ENCODE results near the gene PRSS57.

- TF ChIP-seq CTCF (IDR thresholded peaks at IDR 0.05): no peak
- no peak for TF ChIP-seq POLR2A (IDR thresholded peaks at IDR 0.05)
- no peak for TF ChIP-seq EP300 (IDR thresholded peaks at IDR 0.05)
Observed at GRCh38 chr19:663682-664117, 31.6 kb downstream of the PRSS57 start.
